HCT116 (cell line): ENCODE data around the gene HOXC12. TPM values are rescaled to one million over a fixed set of nuclear protein-coding genes. Genes with fewer than 3 reads are reported as not detected.

Experiments used
- ATAC-seq: fragments of 200-7000 bp; cut with Tn5 transposase; 2 replicates; pipeline ENCODE4 v1.9.1; 2020; ENCODE audit warnings: mild to moderate bottlenecking, moderate library complexity
- BruUV-seq: library from RNA; stranded (reverse); fragments of 400-500 nt; replicated peaks from 2 replicates; lab custom pipeline; 2021; lab: Mats Ljungman, UMichigan
- CTCF ChIA-PET: fragments of 300-600 bp; sonication (Branson Sonifier 250); formaldehyde crosslinking; loops from one replicate; lab custom pipeline; 2021; ENCODE audit warnings: antibody characterized with exemption; lab: Charles Lee
- POLR2A ChIA-PET: fragments of 300-600, 350-600 bp; sonication (Branson Sonifier 250); formaldehyde crosslinking; loops from one replicate; lab custom pipeline; 2021; ENCODE audit warnings: antibody characterized with exemption; lab: Charles Lee
- RAD21 ChIA-PET, 2 experiments: fragments of 300-600 bp; sonication (Branson Sonifier 250); formaldehyde crosslinking; loops; one replicate each; lab custom pipeline; 2023; ENCODE audit warnings: low total read pairs in 2 of 2; ENCODE audit not compliant: uncharacterized antibody in 2 of 2, unreplicated experiment in 2 of 2, low non-redundant PET in 1 of 2; lab: Charles Lee
- DNase-seq: peaks from one replicate; pipeline ENCODE4 v3.0.0-alpha.2; 2010; ENCODE audit warnings: low read depth, low spot score
- H2AFZ ChIP-seq: fragments of 200-600 bp; shearing (Covaris generic), sonication (generic); 2 replicates; pipeline ENCODE4 v1.6.1; 2017; ENCODE audit warnings: low read depth, mixed run types, mixed read lengths, antibody characterized with exemption, low read length; ENCODE audit not compliant: poor library complexity, severe bottlenecking
- H3K27ac ChIP-seq: 2 replicates; pipeline ENCODE4 v1.5.1; 2012; ENCODE audit warnings: low read depth, low read length
- H3K27me3 ChIP-seq: fragments of 200-600 bp; sonication (generic); 2 replicates; pipeline ENCODE4 v1.6.1; 2016; ENCODE audit warnings: mixed run types, low read length, mixed read lengths; ENCODE audit not compliant: insufficient read depth
- H3K36me3 ChIP-seq, 2 experiments: fragments of 200-500 bp in 1 of 2; fragments of 200-600 bp in 1 of 2; sonication (Bioruptor generic) in 1 of 2; sonication (generic) in 1 of 2; 2 replicates each; pipeline versions ENCODE4 v1.5.1 to v1.6.1; 2014 to 2016; ENCODE audit warnings: low read length in 2 of 2, inconsistent platforms in 1 of 2, mixed read lengths in 1 of 2, mixed run types in 1 of 2; ENCODE audit not compliant: insufficient read depth in 2 of 2, control insufficient read depth in 1 of 2
- H3K4me1 ChIP-seq, 2 experiments: fragments of 200-600 bp in 1 of 2; sonication (generic) in 1 of 2; 2 replicates each; pipeline versions ENCODE4 v1.5.1 to v1.6.1; 2012 to 2017; ENCODE audit warnings: low read length in 2 of 2, inconsistent platforms in 1 of 2, mild to moderate bottlenecking in 1 of 2, mixed read lengths in 1 of 2, mixed run types in 1 of 2, moderate library complexity in 1 of 2; ENCODE audit not compliant: insufficient read depth in 2 of 2, control insufficient read depth in 1 of 2
- H3K4me2 ChIP-seq: fragments of 200-600 bp; sonication (generic); 2 replicates; pipeline ENCODE4 v1.6.1; 2017; ENCODE audit warnings: mixed run types, low read length, mixed read lengths
- H3K4me3 ChIP-seq, 2 experiments: fragments of 200-600 bp in 1 of 2; sonication (generic) in 1 of 2; replicated peaks in 1 of 2; 2 replicates each; pipeline ENCODE4 v1.5.1; 2011 to 2016; ENCODE audit warnings: low read length in 2 of 2, control low read depth in 1 of 2, low read depth in 1 of 2, mild to moderate bottlenecking in 1 of 2, mixed read lengths in 1 of 2, mixed run types in 1 of 2
- H3K79me2 ChIP-seq: fragments of 200-600 bp; sonication (generic); 2 replicates; pipeline ENCODE4 v1.6.1; 2017; ENCODE audit warnings: mild to moderate bottlenecking, mixed run types, low read length, moderate library complexity, mixed read lengths; ENCODE audit not compliant: insufficient read depth
- H3K9ac ChIP-seq: fragments of 200-600 bp; sonication (generic); 2 replicates; pipeline ENCODE4 v1.6.1; 2016; ENCODE audit warnings: low read length, mixed read lengths
- H3K9me2 ChIP-seq: fragments of 200-600 bp; sonication (generic), shearing (Covaris generic); 2 replicates; pipeline ENCODE4 v1.6.1; 2017; ENCODE audit warnings: mixed run types, mild to moderate bottlenecking, moderate library complexity; ENCODE audit not compliant: insufficient read depth
- H3K9me3 ChIP-seq, 2 experiments: fragments of 200-500 bp in 1 of 2; fragments of 200-600 bp in 1 of 2; sonication (Bioruptor generic) in 1 of 2; sonication (generic) in 1 of 2; 2 replicates each; pipeline ENCODE4 v1.6.1; 2014 to 2017; ENCODE audit warnings: low read length in 2 of 2, mixed read lengths in 2 of 2, inconsistent platforms in 1 of 2, low read depth in 1 of 2, mild to moderate bottlenecking in 1 of 2, mixed run types in 1 of 2, moderate library complexity in 1 of 2; ENCODE audit not compliant: control insufficient read depth in 1 of 2, insufficient read depth in 1 of 2
- H4K20me1 ChIP-seq: fragments of 200-600 bp; sonication (generic), shearing (Covaris generic); 2 replicates; pipeline ENCODE4 v1.6.1; 2017; ENCODE audit warnings: mixed run types, mild to moderate bottlenecking, moderate library complexity; ENCODE audit not compliant: insufficient read depth
- CEBPB ChIP-seq: IDR thresholded peaks from 2 replicates; pipeline ENCODE4 v1.6.1; 2012; ENCODE audit warnings: low read depth
- EGR1 ChIP-seq: IDR thresholded peaks from 2 replicates; pipeline ENCODE4 v1.6.1; 2012; ENCODE audit warnings: low read depth
- EZH2phosphoT487 ChIP-seq: fragments of 200-600 bp; IDR thresholded peaks from 2 replicates; pipeline ENCODE4 v1.6.1; 2018; ENCODE audit warnings: antibody characterized with exemption, borderline replicate concordance
- FOSL1 ChIP-seq: IDR thresholded peaks from 2 replicates; pipeline ENCODE4 v1.6.1; 2012; ENCODE audit warnings: low read depth
- JUND ChIP-seq: IDR thresholded peaks from 2 replicates; pipeline ENCODE4 v1.6.1; 2012
- POLR2A ChIP-seq: IDR thresholded peaks from 2 replicates; pipeline ENCODE4 v1.7.0; 2011; ENCODE audit warnings: borderline replicate concordance; ENCODE audit not compliant: insufficient read depth, insufficient read length; ENCODE audit errors: extremely low read depth
- RAD21 ChIP-seq: IDR thresholded peaks from 2 replicates; pipeline ENCODE4 v1.6.1; 2012; ENCODE audit warnings: low read depth, mild to moderate bottlenecking
- REST ChIP-seq: IDR thresholded peaks from 2 replicates; pipeline ENCODE4 v1.6.1; 2012; ENCODE audit warnings: low read depth
- SIN3A ChIP-seq: IDR thresholded peaks from 2 replicates; pipeline ENCODE4 v1.6.1; 2012; ENCODE audit warnings: low read depth
- TCF7L2 ChIP-seq: IDR thresholded peaks from 2 replicates; pipeline ENCODE4 v1.7.0; 2011; ENCODE audit warnings: borderline replicate concordance, inconsistent platforms; ENCODE audit not compliant: insufficient read depth, insufficient read length; ENCODE audit errors: extremely low read depth
- YY1 ChIP-seq: IDR thresholded peaks from 2 replicates; pipeline ENCODE4 v1.6.1; 2011; ENCODE audit warnings: low read length, low read depth, moderate library complexity, mild to moderate bottlenecking; ENCODE audit not compliant: insufficient replicate concordance; ENCODE audit errors: extremely low read depth
- ZBTB33 ChIP-seq: IDR thresholded peaks from 2 replicates; pipeline ENCODE4 v1.6.1; 2011; ENCODE audit warnings: mild to moderate bottlenecking, low read length, moderate library complexity; ENCODE audit not compliant: insufficient replicate concordance; ENCODE audit errors: extremely low read depth
- ZFX ChIP-seq: fragments of 450-650 bp; IDR thresholded peaks from 2 replicates; pipeline ENCODE4 v1.6.1; 2017
- ZNF274 ChIP-seq: fragments of 200-500 bp; sonication (Bioruptor generic); IDR thresholded peaks from 2 replicates; pipeline ENCODE4 v1.6.1; 2014; ENCODE audit warnings: mild to moderate bottlenecking, low read depth, low read length, inconsistent platforms
- intact Hi-C: fragments of 100-400 bp; cut with micrococcal nuclease; formaldehyde crosslinking; loops from 2 replicates; pipeline ENCODE4 v1.10.0; 2022
- total RNA-seq: library from RNA; stranded (reverse); gene quantifications from one replicate; pipeline ENCODE4 v1.2.1, GENCODE V29; 2021; ENCODE audit not compliant: unreplicated experiment
- TF ChIP-seq, protein P1 (sequence below): IDR thresholded peaks from 2 replicates; pipeline ENCODE4 v1.6.1; 2012
- TF ChIP-seq, protein P2 (sequence below), 3 experiments: fragments of 200-600 bp in 1 of 3; sonication (generic) in 1 of 3; IDR thresholded peaks in 2 of 3; conservative IDR thresholded peaks in 1 of 3; 2 replicates each; pipeline ENCODE4 v1.5.1; 2012 to 2017; ENCODE audit warnings: low read depth in 2 of 3, low read length in 2 of 3, antibody characterized with exemption in 1 of 3, borderline replicate concordance in 1 of 3, control low read depth in 1 of 3, mild to moderate bottlenecking in 1 of 3, mixed read lengths in 1 of 3, mixed run types in 1 of 3, moderate library complexity in 1 of 3; ENCODE audit not compliant: insufficient read depth in 1 of 3

The HOXC12 gene
- total RNA-seq, 1 experiment from 2014 or later = not detected

DNA sequence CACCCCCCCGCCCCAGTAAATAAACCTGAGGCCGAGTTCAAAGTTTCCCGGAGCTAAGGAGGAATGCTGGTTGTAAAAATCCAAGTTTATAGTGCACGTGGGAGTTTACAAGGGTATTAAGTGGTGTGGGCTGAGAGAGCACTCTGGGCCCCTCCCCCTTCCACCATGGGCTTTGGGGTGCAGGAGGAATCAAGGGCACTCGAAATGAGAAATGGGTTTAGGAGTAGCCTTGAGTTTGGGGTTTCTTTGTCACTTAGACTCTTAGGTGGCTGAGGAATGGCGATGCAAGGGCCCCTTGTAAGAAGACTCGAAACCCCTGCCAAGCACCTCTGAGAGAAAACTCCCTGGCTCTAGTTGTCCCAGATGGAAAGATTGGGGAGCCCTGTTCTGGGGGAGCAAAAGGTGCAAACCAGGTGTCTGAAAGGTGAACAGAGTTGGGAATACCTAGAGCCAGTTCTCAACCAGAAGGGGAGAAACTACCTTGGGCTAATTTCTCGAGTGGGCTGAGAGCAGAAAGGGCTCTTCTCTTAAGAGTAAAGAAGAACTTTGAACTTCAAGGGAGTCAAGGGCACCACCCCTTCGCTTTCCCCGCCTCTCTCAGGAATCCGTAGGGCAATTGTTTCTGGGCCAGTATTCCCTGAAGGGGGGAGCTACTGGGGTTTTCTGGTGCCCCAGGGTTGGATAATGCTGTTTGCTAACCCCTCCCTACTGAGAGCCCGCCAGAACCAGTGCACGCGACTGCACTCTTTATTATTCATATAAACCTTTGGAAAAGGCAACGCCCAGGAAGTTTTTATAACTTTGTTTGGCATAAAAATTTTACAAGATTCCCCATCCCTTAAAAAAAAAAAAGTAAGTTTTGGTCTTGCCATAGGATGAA lies 24.0 kb downstream of the HOXC12 start:
- Histone ChIP-seq H3K4me2 (no peak overlapping the region), H3K4me3 (no peak overlapping the region), H3K9ac (no peak overlapping the region), H3K4me1 (peaks cover 0 to 10% of the 10 kb centered on the region in 2 experiments; a peak in 2 of 4 replicates), H4K20me1 (no peaks in the 10 kb centered on the region), H3K9me3 (no peaks in the 10 kb centered on the region), H3K27me3 (no peaks in the 10 kb centered on the region), H3K36me3 (no peaks in the 10 kb centered on the region), H3K27ac (no peak overlapping the region), H3K79me2 (no peaks in the 10 kb centered on the region), H3K9me2 (no peaks in the 10 kb centered on the region), H2AFZ (no peak overlapping the region)
- ChIA-PET RAD21 (no interaction called here), POLR2A (interaction anchor here (0.6 kb wide), 1 partner anchor 248 kb away, joined by 3 read pairs; no protein-coding TSS in a partner anchor), CTCF (no interaction called here)
- no TSS peak for BruUV-seq
- DNase-seq (no peak), ATAC-seq (no peak)
- intact Hi-C loops = no loop called here
- TF ChIP-seq ZBTB33 (no peak), YY1 (no peak), CEBPB (no peak), RAD21 (no peak), TCF7L2 (no peak), JUND (no peak), FOSL1 (no peak), REST (no peak), EGR1 (no peak), POLR2A (no peak), EZH2phosphoT487 (no peak), ZFX (no peak), ZNF274 (no peak), SIN3A (no peak)
- TF ChIP-seq, protein P1, sequence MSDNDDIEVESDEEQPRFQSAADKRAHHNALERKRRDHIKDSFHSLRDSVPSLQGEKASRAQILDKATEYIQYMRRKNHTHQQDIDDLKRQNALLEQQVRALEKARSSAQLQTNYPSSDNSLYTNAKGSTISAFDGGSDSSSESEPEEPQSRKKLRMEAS = no peak
- TF ChIP-seq, protein P2, sequence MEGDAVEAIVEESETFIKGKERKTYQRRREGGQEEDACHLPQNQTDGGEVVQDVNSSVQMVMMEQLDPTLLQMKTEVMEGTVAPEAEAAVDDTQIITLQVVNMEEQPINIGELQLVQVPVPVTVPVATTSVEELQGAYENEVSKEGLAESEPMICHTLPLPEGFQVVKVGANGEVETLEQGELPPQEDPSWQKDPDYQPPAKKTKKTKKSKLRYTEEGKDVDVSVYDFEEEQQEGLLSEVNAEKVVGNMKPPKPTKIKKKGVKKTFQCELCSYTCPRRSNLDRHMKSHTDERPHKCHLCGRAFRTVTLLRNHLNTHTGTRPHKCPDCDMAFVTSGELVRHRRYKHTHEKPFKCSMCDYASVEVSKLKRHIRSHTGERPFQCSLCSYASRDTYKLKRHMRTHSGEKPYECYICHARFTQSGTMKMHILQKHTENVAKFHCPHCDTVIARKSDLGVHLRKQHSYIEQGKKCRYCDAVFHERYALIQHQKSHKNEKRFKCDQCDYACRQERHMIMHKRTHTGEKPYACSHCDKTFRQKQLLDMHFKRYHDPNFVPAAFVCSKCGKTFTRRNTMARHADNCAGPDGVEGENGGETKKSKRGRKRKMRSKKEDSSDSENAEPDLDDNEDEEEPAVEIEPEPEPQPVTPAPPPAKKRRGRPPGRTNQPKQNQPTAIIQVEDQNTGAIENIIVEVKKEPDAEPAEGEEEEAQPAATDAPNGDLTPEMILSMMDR (IDR thresholded peaks at IDR 0.05 in 2 of 3, conservative IDR thresholded peaks at IDR 0.05 in 1 of 3; ENCODE audit: borderline replicate concordance in 1 of 3, insufficient read depth in 1 of 3, low read depth in 2 of 3, low read length in 2 of 3) = no peak
